OCI-LY3 (cell line): Measurements from ENCODE around the gene OSBPL8.

Experiments used
- EZH2phosphoT487 ChIP-seq: fragments of 200-600 bp; shearing (Covaris generic); IDR thresholded peaks from 2 replicates; pipeline ENCODE4 v1.6.1; 2018; ENCODE audit warnings: antibody characterized with exemption, mixed run types, low read depth
- TF ChIP-seq, protein P1 (sequence below): fragments of 200-600, 300-600 bp; sonication (generic); IDR thresholded peaks from 2 replicates; pipeline ENCODE4 v1.5.1; 2014; ENCODE audit warnings: antibody characterized with exemption, low read length, low read depth

DNA sequence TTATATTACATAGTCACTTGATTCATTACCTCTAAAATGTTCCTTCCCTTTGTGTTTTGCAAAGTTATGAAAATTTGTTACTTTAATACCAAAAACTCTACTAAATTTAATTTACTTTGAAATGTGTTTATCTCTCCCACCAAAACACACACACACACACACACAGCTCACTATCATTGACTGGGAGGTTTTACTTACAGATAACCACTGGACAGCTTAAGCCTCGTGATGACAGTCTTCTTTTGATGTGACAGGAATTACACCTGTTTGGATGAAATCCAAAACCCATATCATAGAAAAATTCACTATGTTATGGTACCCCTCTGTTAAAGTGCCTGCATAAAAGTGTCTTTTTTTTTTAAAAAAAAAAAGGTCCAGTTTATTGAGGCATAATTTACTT lies 227.0 kb downstream of the OSBPL8 start:
- TF ChIP-seq, protein P1, sequence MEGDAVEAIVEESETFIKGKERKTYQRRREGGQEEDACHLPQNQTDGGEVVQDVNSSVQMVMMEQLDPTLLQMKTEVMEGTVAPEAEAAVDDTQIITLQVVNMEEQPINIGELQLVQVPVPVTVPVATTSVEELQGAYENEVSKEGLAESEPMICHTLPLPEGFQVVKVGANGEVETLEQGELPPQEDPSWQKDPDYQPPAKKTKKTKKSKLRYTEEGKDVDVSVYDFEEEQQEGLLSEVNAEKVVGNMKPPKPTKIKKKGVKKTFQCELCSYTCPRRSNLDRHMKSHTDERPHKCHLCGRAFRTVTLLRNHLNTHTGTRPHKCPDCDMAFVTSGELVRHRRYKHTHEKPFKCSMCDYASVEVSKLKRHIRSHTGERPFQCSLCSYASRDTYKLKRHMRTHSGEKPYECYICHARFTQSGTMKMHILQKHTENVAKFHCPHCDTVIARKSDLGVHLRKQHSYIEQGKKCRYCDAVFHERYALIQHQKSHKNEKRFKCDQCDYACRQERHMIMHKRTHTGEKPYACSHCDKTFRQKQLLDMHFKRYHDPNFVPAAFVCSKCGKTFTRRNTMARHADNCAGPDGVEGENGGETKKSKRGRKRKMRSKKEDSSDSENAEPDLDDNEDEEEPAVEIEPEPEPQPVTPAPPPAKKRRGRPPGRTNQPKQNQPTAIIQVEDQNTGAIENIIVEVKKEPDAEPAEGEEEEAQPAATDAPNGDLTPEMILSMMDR, result no peak
- TF ChIP-seq EZH2phosphoT487, result no peak
